Keratinocyte (primary cell): ENCODE results near the gene VAMP2.

Experiments
- EZH2 ChIP-seq: IDR thresholded peaks from one replicate; pipeline ENCODE4 v1.6.1; 2012; ENCODE audit warnings: inconsistent platforms, mild to moderate bottlenecking, low read length, moderate library complexity
- TF ChIP-seq, protein P1 (sequence below), 3 experiments: IDR thresholded peaks in 1 of 3; conservative IDR thresholded peaks in 1 of 3; optimal IDR thresholded peaks in 1 of 3; 2 replicates in 2 of 3; 3 replicates in 1 of 3; pipeline versions ENCODE3 to v1.5.1; 2011; ENCODE audit warnings: low read length in 3 of 3, mild to moderate bottlenecking in 3 of 3, moderate library complexity in 2 of 3, control low read depth in 1 of 3, inconsistent platforms in 1 of 3; ENCODE audit not compliant: insufficient read depth in 2 of 3; ENCODE audit errors: extremely low read depth in 1 of 3

DNA sequence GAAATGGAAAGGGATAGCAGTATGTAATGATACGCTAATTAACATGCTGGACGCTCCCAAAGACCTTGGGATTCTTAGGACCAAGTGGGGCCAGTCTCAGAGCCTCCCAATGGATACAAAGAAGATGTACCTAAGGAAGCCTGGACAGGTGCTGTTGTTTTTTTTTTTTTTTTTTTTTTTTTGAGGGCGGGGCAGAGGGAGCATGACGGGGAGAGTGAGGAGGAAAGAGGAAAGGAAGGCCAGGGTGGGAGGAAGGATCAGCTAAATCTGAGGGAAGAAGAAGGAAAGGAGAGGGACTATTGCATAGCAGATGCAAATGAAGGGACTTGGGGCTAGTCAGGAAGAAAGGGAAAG, 2.5 kb downstream of the VAMP2 start:
- TF ChIP-seq EZH2: no peak
- TF ChIP-seq, protein P1, sequence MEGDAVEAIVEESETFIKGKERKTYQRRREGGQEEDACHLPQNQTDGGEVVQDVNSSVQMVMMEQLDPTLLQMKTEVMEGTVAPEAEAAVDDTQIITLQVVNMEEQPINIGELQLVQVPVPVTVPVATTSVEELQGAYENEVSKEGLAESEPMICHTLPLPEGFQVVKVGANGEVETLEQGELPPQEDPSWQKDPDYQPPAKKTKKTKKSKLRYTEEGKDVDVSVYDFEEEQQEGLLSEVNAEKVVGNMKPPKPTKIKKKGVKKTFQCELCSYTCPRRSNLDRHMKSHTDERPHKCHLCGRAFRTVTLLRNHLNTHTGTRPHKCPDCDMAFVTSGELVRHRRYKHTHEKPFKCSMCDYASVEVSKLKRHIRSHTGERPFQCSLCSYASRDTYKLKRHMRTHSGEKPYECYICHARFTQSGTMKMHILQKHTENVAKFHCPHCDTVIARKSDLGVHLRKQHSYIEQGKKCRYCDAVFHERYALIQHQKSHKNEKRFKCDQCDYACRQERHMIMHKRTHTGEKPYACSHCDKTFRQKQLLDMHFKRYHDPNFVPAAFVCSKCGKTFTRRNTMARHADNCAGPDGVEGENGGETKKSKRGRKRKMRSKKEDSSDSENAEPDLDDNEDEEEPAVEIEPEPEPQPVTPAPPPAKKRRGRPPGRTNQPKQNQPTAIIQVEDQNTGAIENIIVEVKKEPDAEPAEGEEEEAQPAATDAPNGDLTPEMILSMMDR (optimal IDR thresholded peaks at IDR 0.05 in 1 of 3, IDR thresholded peaks at IDR 0.05 in 1 of 3, conservative IDR thresholded peaks at IDR 0.05 in 1 of 3; ENCODE audit: extremely low read depth in 1 of 3, insufficient read depth in 2 of 3, low read length in 3 of 3): no peak
